Heart right ventricle (tissue), 16 donors: Measurements from ENCODE around the gene ABR. TPM values are rescaled to one million over a fixed set of nuclear protein-coding genes. Genes with fewer than 3 reads are reported as not detected.
A peak's percentile ranks its signal among the peaks of the same experiment; 100 is the strongest.

Experiments
- ATAC-seq, 8 donors: fragments of 200-7000 bp; cut with Tn5 transposase; one replicate each; pipeline ENCODE4 v1.9.1; 2020; ENCODE audit warnings: mild to moderate bottlenecking in 8 of 8, moderate library complexity in 8 of 8, moderate number of reproducible peaks in 1 of 8
- DNase-seq, 2 donors: peaks; one replicate each; pipeline ENCODE4 v3.0.0-alpha.2; 2020
- H3K27ac ChIP-seq, 10 donors: fragments of 200-600 bp; sonication (generic) in 2 of 10; one replicate each; pipeline versions ENCODE4 v1.5.0 to v1.8.0; 2020 to 2022; ENCODE audit warnings: mild to moderate bottlenecking in 3 of 10
- H3K27me3 ChIP-seq, 7 donors: fragments of 200-600 bp; one replicate each; pipeline ENCODE4 v1.8.0; 2021 to 2022; ENCODE audit warnings: mild to moderate bottlenecking in 2 of 7
- H3K36me3 ChIP-seq, 9 donors: fragments of 200-600 bp; sonication (generic) in 1 of 9; one replicate each; pipeline versions ENCODE4 v1.5.0 to v1.8.0; 2020 to 2022; ENCODE audit warnings: mild to moderate bottlenecking in 2 of 9
- H3K4me1 ChIP-seq, 9 donors: fragments of 200-600 bp; sonication (generic) in 1 of 9; one replicate each; pipeline versions ENCODE4 v1.5.0 to v1.8.0; 2020 to 2022; ENCODE audit warnings: mild to moderate bottlenecking in 4 of 9
- H3K4me3 ChIP-seq, 10 donors: fragments of 200-600 bp; sonication (generic) in 2 of 10; one replicate each; pipeline versions ENCODE4 v1.5.0 to v1.8.0; 2020 to 2022; ENCODE audit warnings: mild to moderate bottlenecking in 7 of 10, moderate library complexity in 2 of 10
- H3K9me3 ChIP-seq, 11 donors: fragments of 200-600 bp in 10 of 11; sonication (generic) in 2 of 11; one replicate each; pipeline versions ENCODE4 v1.5.0 to v1.8.0; 2013 to 2022; ENCODE audit warnings: mild to moderate bottlenecking in 2 of 11, control low read depth in 1 of 11, moderate library complexity in 1 of 11
- CTCF ChIP-seq, 9 donors: fragments of 200-600 bp; sonication (generic) in 2 of 9; IDR thresholded peaks; one replicate each; pipeline versions ENCODE4 v1.5.0 to v1.8.0; 2021 to 2022; ENCODE audit warnings: antibody characterized with exemption in 9 of 9, mild to moderate bottlenecking in 5 of 9, moderate library complexity in 1 of 9
- WGBS, 2 donors: extraction: QIAGEN DNeasy Blood & Tissue Kit; methylation state at CpG; one replicate each; pipeline ENCODE4 v1.1.7; 2013; ENCODE audit warnings: inconsistent platforms in 1 of 2; 5-methylcytosine and 5-hydroxymethylcytosine counted together
- intact Hi-C, 10 donors: fragments of 100-400 bp; cut with DNase I; formaldehyde crosslinking; loops; one replicate each; pipeline versions ENCODE4 v1.11.1 to v1.14.2; 2022
- polyA plus RNA-seq, 2 donors: library from polyadenylated mRNA; stranded (reverse); fragments of 200-250 nt; gene quantifications; one replicate each; pipeline ENCODE4 v1.2.3, GENCODE V29; 2013
- total RNA-seq, 10 donors: library from RNA; stranded (reverse); fragmentation: NEBNext Ultra II Directional in 3 of 10; extraction: Animal tissue kit (Norgen Biotek cat#: 25700) in 3 of 10; gene quantifications; one replicate each; pipeline versions ENCODE4 v1.2.1 to v1.2.4, GENCODE V29; 2021 to 2023
- donor health status: Arrhythmogenic right ventricular cardiomyopathy.
- donor health status: ischemic (EF 13 %, LVEDD 7.1; RV severe dilation, severe dysfunction).
- donor health status: healthy with polysubstance abuse.
- donor health status: DM: no; HTN: yes; CAD: no.
- donor health status: DM: no; HTN: no; CAD: no.
- donor health status: ischemic (EF 25% LVEDD 6.9; RV normal size, moderate dysfunction).
- donor health status: ischemic (EF 25% LVEDD 5.7; RV mildly dilated, moderate dysfunction).
- donor health status: healthy.
- donor health status: DM: yes; HTN: yes; CAD: no.
- donor health status: Ischemic cardiomyopathy.
- donor health status: ischemic (EF 35%, LVEDD 5.7; RV mildly dilated, moderate dysfunction).
- donor health status: nonischemic (EF 11% LVEDD 7.7; RV severe dilation, severe dysfunction).
- donor health status: DM: yes; HTN: yes; CAD: no.
- donor health status: PGD.
- donor health status: ischemic (EF 29% LVEDD 5.4; RV normal size, mild dysfunction).
- donor health status: nonischemic (EF 23%, LVEDD 6.1; RV moderate dilation, normal function).

Gene ABR
- total and polyA plus RNA-seq, 12 donors = 49.1 to 173 (median 143) TPM

- peak overlapping the region; percentile 93 to 98 (median 97) for H3K27ac ChIP-seq
- ATAC-seq (peak in 6 of 8 donors; percentile 2 to 13 (median 4)), DNase-seq (peak in 1 of 2 donors; percentile 70)
- H3K4me3 ChIP-seq = peak overlapping the region; percentile 45 to 92 (median 74)
- H3K27me3 ChIP-seq = no peaks in the 10 kb centered on the region
- TF ChIP-seq CTCF (IDR thresholded peaks at IDR 0.05) = peak in 3 of 9 donors; percentile 14 to 28 (median 16)
- H3K9me3 ChIP-seq = no peaks in the 10 kb centered on the region
- intact Hi-C loops = loop anchor here in 2 of 10 donors (5.0 kb wide), 2 partner anchors 43 to 53 kb away; no protein-coding TSS in a partner anchor
- peaks cover 30 to 89% (median 71%) of the 10 kb centered on the region in 9 donors for H3K4me1 ChIP-seq
- 15 to 16% methylated on average over 30 to 34 of the region's 34 CpGs for WGBS, 2 donors
- H3K36me3 ChIP-seq = peaks cover 0 to 4% (median 0%) of the 10 kb centered on the region in 9 donors
These were observed 69.9 kb downstream of the ABR start for GRCh38 chr17:1109606-1110540.

- H3K4me3 ChIP-seq = peak overlapping the region; percentile 45 to 92 (median 74)
- 0 to 1% methylated on average over 72 to 98 of the region's 103 CpGs for WGBS, 2 donors
- DNase-seq = peak; percentile 68 to 80
- intact Hi-C loops = loop anchor here in 2 of 10 donors (5.0 kb wide), 2 partner anchors 42 to 52 kb away; no protein-coding TSS in a partner anchor
- peaks cover 0 to 4% (median 0%) of the 10 kb centered on the region in 9 donors for H3K36me3 ChIP-seq
- no peak for TF ChIP-seq CTCF (IDR thresholded peaks at IDR 0.05)
- peaks cover 33 to 91% (median 77%) of the 10 kb centered on the region in 9 donors for H3K4me1 ChIP-seq
- H3K27me3 ChIP-seq = no peaks in the 10 kb centered on the region
- ATAC-seq = peak in 7 of 8 donors; percentile 4 to 73 (median 28)
- H3K27ac ChIP-seq = peak overlapping the region; percentile 93 to 98 (median 97)
- no peaks in the 10 kb centered on the region for H3K9me3 ChIP-seq
These were observed 70.8 kb downstream of the ABR start for GRCh38 chr17:1108765-1109605.

- H3K9me3 ChIP-seq = no peaks in the 10 kb centered on the region
- peaks cover 0 to 4% (median 0%) of the 10 kb centered on the region in 9 donors for H3K36me3 ChIP-seq
- peak overlapping the region; percentile 93 to 98 (median 97) for H3K27ac ChIP-seq
- peaks cover 38 to 95% (median 78%) of the 10 kb centered on the region in 9 donors for H3K4me1 ChIP-seq
- TF ChIP-seq CTCF (IDR thresholded peaks at IDR 0.05) = no peak
- H3K4me3 ChIP-seq = peak overlapping the region; percentile 45 to 92 (median 74)
- intact Hi-C loops = loop anchor here in 2 of 10 donors (5.0 kb wide), 2 partner anchors 41 to 51 kb away; no protein-coding TSS in a partner anchor
- no peak for DNase-seq
- no peaks in the 10 kb centered on the region for H3K27me3 ChIP-seq
- 0 to 1% methylated on average over 16 of the region's 16 CpGs for WGBS, 2 donors
- ATAC-seq = peak in 6 of 8 donors; percentile 1 to 18 (median 10)
These were observed 71.4 kb downstream of the ABR start for GRCh38 chr17:1108478-1108764.
